Measurements from ENCODE around the gene KLHL10.

DNA sequence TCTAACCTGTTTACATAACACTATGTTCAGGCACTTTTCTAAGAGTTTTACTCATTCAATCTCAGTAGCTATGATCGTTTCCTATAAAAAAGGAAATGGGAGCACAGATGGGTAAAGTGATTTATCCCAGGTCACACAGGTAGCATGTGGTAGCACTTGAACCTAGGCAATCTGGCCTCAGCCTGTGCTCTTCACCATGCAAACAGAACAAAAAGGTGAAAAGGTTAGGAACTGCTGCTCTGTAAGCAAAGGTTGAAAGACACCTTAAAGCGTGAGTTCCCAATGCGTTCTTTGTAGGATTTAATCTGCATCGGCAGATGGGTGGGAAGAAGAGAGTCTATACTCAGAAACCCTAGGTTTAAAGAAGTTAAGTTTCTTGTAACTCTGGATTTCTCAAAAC, 42.5 kb downstream of the KLHL10 start:
- TF ChIP-seq, protein P1, sequence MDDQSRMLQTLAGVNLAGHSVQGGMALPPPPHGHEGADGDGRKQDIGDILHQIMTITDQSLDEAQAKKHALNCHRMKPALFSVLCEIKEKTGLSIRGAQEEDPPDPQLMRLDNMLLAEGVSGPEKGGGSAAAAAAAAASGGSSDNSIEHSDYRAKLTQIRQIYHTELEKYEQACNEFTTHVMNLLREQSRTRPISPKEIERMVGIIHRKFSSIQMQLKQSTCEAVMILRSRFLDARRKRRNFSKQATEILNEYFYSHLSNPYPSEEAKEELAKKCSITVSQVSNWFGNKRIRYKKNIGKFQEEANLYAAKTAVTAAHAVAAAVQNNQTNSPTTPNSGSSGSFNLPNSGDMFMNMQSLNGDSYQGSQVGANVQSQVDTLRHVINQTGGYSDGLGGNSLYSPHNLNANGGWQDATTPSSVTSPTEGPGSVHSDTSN (IDR thresholded peaks at IDR 0.05), result no peak
- TF ChIP-seq ELK1 (IDR thresholded peaks at IDR 0.05; ENCODE audit: low read depth, low read length) (no peak), HDAC2 (IDR thresholded peaks at IDR 0.05) (no peak), POLR2A (IDR thresholded peaks at IDR 0.05; ENCODE audit: low read length) (no peak)
- TF ChIP-seq, protein P2, sequence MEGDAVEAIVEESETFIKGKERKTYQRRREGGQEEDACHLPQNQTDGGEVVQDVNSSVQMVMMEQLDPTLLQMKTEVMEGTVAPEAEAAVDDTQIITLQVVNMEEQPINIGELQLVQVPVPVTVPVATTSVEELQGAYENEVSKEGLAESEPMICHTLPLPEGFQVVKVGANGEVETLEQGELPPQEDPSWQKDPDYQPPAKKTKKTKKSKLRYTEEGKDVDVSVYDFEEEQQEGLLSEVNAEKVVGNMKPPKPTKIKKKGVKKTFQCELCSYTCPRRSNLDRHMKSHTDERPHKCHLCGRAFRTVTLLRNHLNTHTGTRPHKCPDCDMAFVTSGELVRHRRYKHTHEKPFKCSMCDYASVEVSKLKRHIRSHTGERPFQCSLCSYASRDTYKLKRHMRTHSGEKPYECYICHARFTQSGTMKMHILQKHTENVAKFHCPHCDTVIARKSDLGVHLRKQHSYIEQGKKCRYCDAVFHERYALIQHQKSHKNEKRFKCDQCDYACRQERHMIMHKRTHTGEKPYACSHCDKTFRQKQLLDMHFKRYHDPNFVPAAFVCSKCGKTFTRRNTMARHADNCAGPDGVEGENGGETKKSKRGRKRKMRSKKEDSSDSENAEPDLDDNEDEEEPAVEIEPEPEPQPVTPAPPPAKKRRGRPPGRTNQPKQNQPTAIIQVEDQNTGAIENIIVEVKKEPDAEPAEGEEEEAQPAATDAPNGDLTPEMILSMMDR (IDR thresholded peaks at IDR 0.05), result no peak

All from A549 (cell line).